Heart left ventricle (tissue), 13 donors: ENCODE measurements around the gene COL16A1.

Source experiments
- CTCF ChIP-seq, 12 donors: fragments of 200-600 bp; sonication (generic) in 4 of 12; IDR thresholded peaks; one replicate each; pipeline versions ENCODE4 v1.5.0 to v1.8.0; 2018 to 2022; ENCODE audit warnings: antibody characterized with exemption in 12 of 12, mild to moderate bottlenecking in 5 of 12
- POLR2A ChIP-seq, 2 donors: fragments of 450-650 bp; IDR thresholded peaks; one replicate each; pipeline ENCODE4 v1.6.1; 2017; ENCODE audit warnings: antibody characterized with exemption in 2 of 2, mild to moderate bottlenecking in 2 of 2, moderate library complexity in 2 of 2
- donor health status: ischemic (EF 13 %, LVEDD 7.1; RV severe dilation, severe dysfunction).
- donor health status: DM: no; HTN: yes; CAD: no.
- donor health status: DM: no; HTN: no; CAD: no.
- donor health status: ischemic (EF 25% LVEDD 6.9; RV normal size, moderate dysfunction).
- donor health status: ischemic (EF 25% LVEDD 5.7; RV mildly dilated, moderate dysfunction).
- donor health status: ischemic (EF 35%, LVEDD 5.7; RV mildly dilated, moderate dysfunction).
- donor health status: nonischemic (EF 11% LVEDD 7.7; RV severe dilation, severe dysfunction).
- donor health status: DM: yes; HTN: yes; CAD: no.
- donor health status: PGD.
- donor health status: ischemic (EF 29% LVEDD 5.4; RV normal size, mild dysfunction).
- donor health status: nonischemic (EF 23%, LVEDD 6.1; RV moderate dilation, normal function).

GRCh38 chr1:31651089-31651420, 52.8 kb downstream of the COL16A1 start:
- TF ChIP-seq CTCF (IDR thresholded peaks at IDR 0.05) (no peak), POLR2A (IDR thresholded peaks at IDR 0.05) (no peak)
